Measurements from ENCODE around the gene TMEM50B. TPM values are rescaled to one million over a fixed set of nuclear protein-coding genes. Genes with fewer than 3 reads are reported as not detected.

The TMEM50B gene
- total RNA-seq, 4 donors from 2014 or later, result 43.3 to 116 (median 76.7) TPM

- Histone ChIP-seq H3K36me3 (no peaks in the 10 kb centered on the region), H3K4me1 (peaks cover 0 to 3% of the 10 kb centered on the region in 2 donors), H3K27me3 (no peaks in the 10 kb centered on the region), H3K27ac (no peak overlapping the region), H3K9me3 (no peaks in the 10 kb centered on the region), H3K4me3 (no peak overlapping the region)
- no peak for TF ChIP-seq POLR2A (IDR thresholded peaks at IDR 0.05)
- TF ChIP-seq, protein P1, sequence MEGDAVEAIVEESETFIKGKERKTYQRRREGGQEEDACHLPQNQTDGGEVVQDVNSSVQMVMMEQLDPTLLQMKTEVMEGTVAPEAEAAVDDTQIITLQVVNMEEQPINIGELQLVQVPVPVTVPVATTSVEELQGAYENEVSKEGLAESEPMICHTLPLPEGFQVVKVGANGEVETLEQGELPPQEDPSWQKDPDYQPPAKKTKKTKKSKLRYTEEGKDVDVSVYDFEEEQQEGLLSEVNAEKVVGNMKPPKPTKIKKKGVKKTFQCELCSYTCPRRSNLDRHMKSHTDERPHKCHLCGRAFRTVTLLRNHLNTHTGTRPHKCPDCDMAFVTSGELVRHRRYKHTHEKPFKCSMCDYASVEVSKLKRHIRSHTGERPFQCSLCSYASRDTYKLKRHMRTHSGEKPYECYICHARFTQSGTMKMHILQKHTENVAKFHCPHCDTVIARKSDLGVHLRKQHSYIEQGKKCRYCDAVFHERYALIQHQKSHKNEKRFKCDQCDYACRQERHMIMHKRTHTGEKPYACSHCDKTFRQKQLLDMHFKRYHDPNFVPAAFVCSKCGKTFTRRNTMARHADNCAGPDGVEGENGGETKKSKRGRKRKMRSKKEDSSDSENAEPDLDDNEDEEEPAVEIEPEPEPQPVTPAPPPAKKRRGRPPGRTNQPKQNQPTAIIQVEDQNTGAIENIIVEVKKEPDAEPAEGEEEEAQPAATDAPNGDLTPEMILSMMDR (IDR thresholded peaks at IDR 0.05), result no peak
- intact Hi-C loops (cut with DNase I; ENCODE audit: low total_unique reads), result no loop called here
- no peak for DNase-seq
These were observed 48.9 kb downstream of the TMEM50B start for GRCh38 chr21:33430858-33431257.

- no peak for TF ChIP-seq POLR2A (IDR thresholded peaks at IDR 0.05)
- TF ChIP-seq, protein P1 (IDR thresholded peaks at IDR 0.05), result no peak
- Histone ChIP-seq H3K4me3 (no peak overlapping the region), H3K4me1 (peaks cover 0 to 3% of the 10 kb centered on the region in 2 donors), H3K9me3 (no peaks in the 10 kb centered on the region), H3K36me3 (no peaks in the 10 kb centered on the region), H3K27ac (peak overlapping the region; percentile 23 to 51), H3K27me3 (no peaks in the 10 kb centered on the region)
- intact Hi-C loops (cut with DNase I; ENCODE audit: low total_unique reads), result no loop called here
- DNase-seq, result no peak
These were observed 51.1 kb downstream of the TMEM50B start for GRCh38 chr21:33428669-33429068.

DNA sequence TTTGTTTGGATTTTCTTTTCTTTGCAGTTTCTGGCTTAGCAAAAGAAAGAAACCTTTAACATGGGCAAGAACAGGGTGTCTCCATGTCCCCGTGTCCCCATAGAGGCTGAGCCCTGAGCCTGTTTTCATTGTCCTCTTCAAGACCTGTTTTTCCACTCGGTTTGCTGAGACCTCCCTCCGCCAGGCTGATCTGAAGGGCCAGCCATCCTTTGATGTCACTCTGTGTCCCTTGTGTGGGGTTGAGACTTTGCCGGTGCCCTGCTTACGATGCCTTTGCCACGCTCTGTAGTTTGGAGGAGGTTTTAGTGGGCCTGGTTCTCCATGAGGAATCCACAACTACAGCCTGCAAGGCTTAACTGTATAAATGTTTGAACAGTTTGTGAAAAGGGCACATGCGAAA, 52.7 kb downstream of the TMEM50B start:
- no peak for DNase-seq
- Histone ChIP-seq H3K4me3 (no peak overlapping the region), H3K27me3 (no peaks in the 10 kb centered on the region), H3K4me1 (peaks cover 0 to 3% of the 10 kb centered on the region in 2 donors), H3K9me3 (no peaks in the 10 kb centered on the region), H3K36me3 (no peaks in the 10 kb centered on the region), H3K27ac (no peak overlapping the region)
- intact Hi-C loops (cut with DNase I; ENCODE audit: low total_unique reads), result no loop called here
- no peak for TF ChIP-seq POLR2A (IDR thresholded peaks at IDR 0.05)
- TF ChIP-seq, protein P1 (IDR thresholded peaks at IDR 0.05), result no peak

DNA sequence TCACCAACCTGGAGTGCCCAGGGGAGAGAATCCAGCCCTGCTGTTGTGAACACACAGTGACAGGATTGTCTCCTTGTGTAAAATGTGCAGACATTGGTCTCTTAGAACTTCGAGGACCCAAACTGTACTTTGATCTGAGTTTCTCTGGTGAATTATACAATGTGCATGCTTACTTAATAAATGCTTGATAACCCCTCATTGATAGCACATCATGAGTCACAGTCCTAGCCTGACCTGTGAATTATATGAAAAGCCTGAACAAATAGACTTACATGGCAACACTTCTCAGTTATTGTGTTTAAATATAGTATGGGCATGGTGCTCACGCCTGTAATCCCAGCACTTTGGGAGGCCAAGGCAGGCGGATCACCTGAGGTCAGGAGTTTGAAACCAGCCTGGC, 53.9 kb downstream of the TMEM50B start:
- intact Hi-C loops (cut with DNase I; ENCODE audit: low total_unique reads), result no loop called here
- no peaks in the 10 kb centered on the region for H3K9me3 ChIP-seq
- DNase-seq, result no peak
- H3K36me3 ChIP-seq, result no peaks in the 10 kb centered on the region
- no peaks in the 10 kb centered on the region for H3K27me3 ChIP-seq
- H3K4me1 ChIP-seq, result peaks cover 0 to 4% of the 10 kb centered on the region in 2 donors
- H3K27ac ChIP-seq, result no peak overlapping the region
- no peak overlapping the region for H3K4me3 ChIP-seq
- TF ChIP-seq, protein P1 (IDR thresholded peaks at IDR 0.05), result no peak
- no peak for TF ChIP-seq POLR2A (IDR thresholded peaks at IDR 0.05)

DNA sequence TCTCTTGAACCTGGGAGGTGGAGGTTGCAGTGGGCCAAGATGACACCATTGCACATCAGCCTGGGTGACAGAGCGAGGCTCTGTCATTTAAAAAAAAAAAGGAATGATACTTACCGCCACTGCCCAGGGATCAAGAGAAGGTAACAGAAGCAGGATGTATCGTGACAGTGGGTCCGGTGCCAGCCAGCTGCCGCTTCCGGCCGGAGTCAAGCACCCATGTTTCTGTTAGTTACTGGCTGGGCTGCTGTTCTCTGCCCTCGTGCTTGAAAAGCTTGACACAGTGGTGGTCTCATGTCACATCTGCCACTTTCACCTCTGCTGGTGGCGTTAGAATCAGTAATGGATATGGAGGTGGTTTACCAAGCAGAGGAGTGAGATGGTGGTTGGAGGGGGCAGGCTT, 55.6 kb downstream of the TMEM50B start:
- Histone ChIP-seq H3K36me3 (no peaks in the 10 kb centered on the region), H3K9me3 (no peaks in the 10 kb centered on the region), H3K27me3 (no peaks in the 10 kb centered on the region), H3K4me3 (no peak overlapping the region), H3K4me1 (peaks cover 2 to 6% of the 10 kb centered on the region in 2 donors), H3K27ac (no peak overlapping the region)
- intact Hi-C loops (cut with DNase I; ENCODE audit: low total_unique reads), result no loop called here
- TF ChIP-seq, protein P1 (IDR thresholded peaks at IDR 0.05), result no peak
- TF ChIP-seq POLR2A (IDR thresholded peaks at IDR 0.05), result no peak
- no peak for DNase-seq

Data from uterus (tissue), 4 donors.